ENCODE data around the gene REEP3. TPM values are rescaled to one million over a fixed set of nuclear protein-coding genes. Genes with fewer than 3 reads are reported as not detected.

REEP3 gene
- polyA plus RNA-seq, 1 donor from 2014 or later, result 6.9 TPM

GRCh38 chr10:63574011-63574410, 52.8 kb downstream of the REEP3 start:
- no peaks in the 10 kb centered on the region for H3F3A ChIP-seq (ENCODE audit: insufficient read depth, low read length, poor library complexity, severe bottlenecking)
- no peak overlapping the region for H3K4me2 ChIP-seq (ENCODE audit: low read length)
- H3K27ac ChIP-seq (ENCODE audit: low read length), result no peak overlapping the region

GRCh38 chr10:63576501-63576900, 55.3 kb downstream of the REEP3 start:
- Histone ChIP-seq H3K9me2 (ENCODE audit: insufficient read depth, low read length) (no peaks in the 10 kb centered on the region), H3K27ac (ENCODE audit: low read length) (no peak overlapping the region), H3K9me3 (ENCODE audit: low read length) (no peaks in the 10 kb centered on the region), H3K79me2 (replicated peaks; ENCODE audit: insufficient read depth, low read length) (no peaks in the 10 kb centered on the region), H3K36me3 (ENCODE audit: insufficient read depth, low read length) (no peaks in the 10 kb centered on the region), H2AFZ (ENCODE audit: low read depth, low read length) (no peak overlapping the region), H3K9ac (ENCODE audit: low read length) (no peak overlapping the region), H3K4me2 (ENCODE audit: low read length) (no peak overlapping the region), H3K27me3 (ENCODE audit: insufficient read depth, low read depth, low read length) (no peaks in the 10 kb centered on the region), H4K20me1 (ENCODE audit: insufficient read depth) (no peaks in the 10 kb centered on the region), H3F3A (ENCODE audit: insufficient read depth, low read length, poor library complexity, severe bottlenecking) (no peaks in the 10 kb centered on the region), H3K4me3 (ENCODE audit: low read length) (no peak overlapping the region)
- TF ChIP-seq SMC3 (conservative IDR thresholded peaks at IDR 0.05; ENCODE audit: poor library complexity) (no peak), CTCF (IDR thresholded peaks at IDR 0.05; ENCODE audit: poor library complexity, severe bottlenecking) (no peak), MXI1 (conservative IDR thresholded peaks at IDR 0.05; ENCODE audit: poor library complexity, severe bottlenecking) (no peak), POLR2AphosphoS5 (IDR thresholded peaks at IDR 0.05) (no peak), EZH2 (IDR thresholded peaks at IDR 0.05; ENCODE audit: borderline replicate concordance, insufficient read depth, low read length, poor library complexity, severe bottlenecking) (no peak), TAF1 (IDR thresholded peaks at IDR 0.05; ENCODE audit: low read depth) (no peak), REST (IDR thresholded peaks at IDR 0.05; ENCODE audit: borderline replicate concordance) (no peak)

More at GRCh38 chr10:63574011-63574410, 52.8 kb downstream of the REEP3 start:
- TF ChIP-seq RAD21 (conservative IDR thresholded peaks at IDR 0.05), result no peak
- no peak for TF ChIP-seq MXI1 (conservative IDR thresholded peaks at IDR 0.05; ENCODE audit: poor library complexity, severe bottlenecking)
- TF ChIP-seq REST (IDR thresholded peaks at IDR 0.05; ENCODE audit: borderline replicate concordance), result no peak
- TF ChIP-seq CTCF (IDR thresholded peaks at IDR 0.05; ENCODE audit: poor library complexity, severe bottlenecking), result no peak
- no peak for TF ChIP-seq TAF1 (IDR thresholded peaks at IDR 0.05; ENCODE audit: low read depth)
- TF ChIP-seq SMC3 (conservative IDR thresholded peaks at IDR 0.05; ENCODE audit: poor library complexity), result no peak
- no peak for TF ChIP-seq EP300 (conservative IDR thresholded peaks at IDR 0.05; ENCODE audit: poor library complexity, severe bottlenecking)
- no peak for TF ChIP-seq EZH2 (IDR thresholded peaks at IDR 0.05; ENCODE audit: borderline replicate concordance, insufficient read depth, low read length, poor library complexity, severe bottlenecking)
- TF ChIP-seq POLR2AphosphoS5 (IDR thresholded peaks at IDR 0.05), result no peak
- Histone ChIP-seq H3K79me2 (replicated peaks; ENCODE audit: insufficient read depth, low read length) (no peaks in the 10 kb centered on the region), H2AFZ (ENCODE audit: low read depth, low read length) (no peak overlapping the region), H3K9ac (ENCODE audit: low read length) (no peak overlapping the region), H3K9me2 (ENCODE audit: insufficient read depth, low read length) (no peaks in the 10 kb centered on the region), H3K9me3 (ENCODE audit: low read length) (no peaks in the 10 kb centered on the region), H3K27me3 (ENCODE audit: insufficient read depth, low read depth, low read length) (no peaks in the 10 kb centered on the region), H3K4me3 (ENCODE audit: low read length) (no peak overlapping the region), H3K36me3 (ENCODE audit: insufficient read depth, low read length) (no peaks in the 10 kb centered on the region), H4K20me1 (ENCODE audit: insufficient read depth) (no peaks in the 10 kb centered on the region)
